Loucy (cell line): Measurements from ENCODE around the gene EXOC2.

ENCODE experiments used
- H2AFZ ChIP-seq: fragments of 200-600 bp; sonication (generic); 2 replicates; pipeline ENCODE4 v1.6.0; 2016; ENCODE audit warnings: antibody characterized with exemption, mild to moderate bottlenecking, low read length, moderate library complexity
- H3F3A ChIP-seq: fragments of 200-600 bp; 2 replicates; pipeline ENCODE4 v1.6.0; 2016; ENCODE audit warnings: antibody characterized with exemption, low read depth, mild to moderate bottlenecking
- H3K27me3 ChIP-seq: fragments of 200-600 bp; sonication (generic); 2 replicates; pipeline ENCODE4 v1.6.1; 2014; ENCODE audit warnings: low read length, mild to moderate bottlenecking; ENCODE audit not compliant: insufficient read depth, poor library complexity, severe bottlenecking
- H3K36me3 ChIP-seq: fragments of 200-600 bp; sonication (generic); 2 replicates; pipeline ENCODE4 v1.6.1; 2016; ENCODE audit warnings: low read length; ENCODE audit not compliant: insufficient read depth
- H3K4me1 ChIP-seq: fragments of 200-600 bp; sonication (generic); 2 replicates; pipeline ENCODE4 v1.5.1; 2014; ENCODE audit warnings: low read length, mild to moderate bottlenecking; ENCODE audit not compliant: insufficient read depth, poor library complexity, severe bottlenecking
- H3K4me2 ChIP-seq: fragments of 200-600 bp; sonication (generic); 2 replicates; pipeline ENCODE4 v1.6.0; 2014; ENCODE audit warnings: antibody characterized with exemption, low read length, low read depth, mild to moderate bottlenecking; ENCODE audit not compliant: poor library complexity, severe bottlenecking
- H3K4me3 ChIP-seq: fragments of 200-600 bp; sonication (generic); 2 replicates; pipeline ENCODE4 v1.5.1; 2014; ENCODE audit warnings: low read length, mild to moderate bottlenecking, mixed read lengths; ENCODE audit not compliant: poor library complexity, severe bottlenecking
- H3K79me2 ChIP-seq: fragments of 200-600 bp; sonication (generic); 2 replicates; pipeline ENCODE4 v1.6.1; 2014; ENCODE audit warnings: low read length; ENCODE audit not compliant: insufficient read depth
- H3K9ac ChIP-seq: fragments of 200-600 bp; sonication (generic); 2 replicates; pipeline ENCODE4 v1.6.0; 2014; ENCODE audit warnings: mild to moderate bottlenecking, low read depth, low read length, moderate library complexity; ENCODE audit not compliant: poor library complexity, severe bottlenecking
- H3K9me2 ChIP-seq: fragments of 200-600 bp; sonication (generic); replicated peaks from 2 replicates; pipeline ENCODE4 v1.6.1; 2016; ENCODE audit warnings: low read depth, low read length, mixed read lengths
- H3K9me3 ChIP-seq: fragments of 200-600 bp; sonication (generic); 2 replicates; pipeline ENCODE4 v1.6.1; 2014; ENCODE audit warnings: mild to moderate bottlenecking, antibody characterized with exemption, low read length, low read depth; ENCODE audit not compliant: insufficient read depth
- H4K20me1 ChIP-seq: fragments of 200-600 bp; sonication (generic); 2 replicates; pipeline ENCODE4 v1.6.0; 2014; ENCODE audit warnings: antibody characterized with exemption, low read length, mild to moderate bottlenecking; ENCODE audit not compliant: insufficient read depth, poor library complexity, severe bottlenecking
- EZH2phosphoT487 ChIP-seq: fragments of 200-600 bp; IDR thresholded peaks from 2 replicates; pipeline ENCODE4 v1.6.1; 2018; ENCODE audit warnings: antibody characterized with exemption, mild to moderate bottlenecking, moderate library complexity, borderline replicate concordance
- TF ChIP-seq, protein P1 (sequence below): fragments of 200-600 bp; sonication (generic); conservative IDR thresholded peaks from 2 replicates; pipeline ENCODE4 v1.5.1; 2014; ENCODE audit warnings: mild to moderate bottlenecking, antibody characterized with exemption, low read length

EXOC2 gene

DNA sequence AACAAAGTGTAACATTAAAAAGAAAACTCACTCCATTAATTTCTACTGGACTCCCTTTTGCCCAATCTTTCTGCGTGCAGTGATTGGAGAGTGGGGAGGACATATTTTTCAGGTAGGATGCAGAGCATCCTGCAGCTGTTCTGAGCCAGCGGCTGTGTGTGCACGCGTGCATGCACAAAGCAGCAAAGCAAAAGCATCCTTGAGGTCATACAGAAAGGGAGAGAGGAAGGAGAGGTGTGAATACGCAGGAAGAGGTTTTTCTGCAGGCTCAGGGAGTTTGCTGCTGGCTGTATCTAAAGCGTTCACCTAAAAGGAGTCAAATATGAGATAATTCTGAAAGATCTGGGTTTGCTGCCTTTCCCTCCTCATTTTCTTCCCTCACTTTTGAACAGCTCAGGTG, 144.4 kb downstream of the EXOC2 start:
- Histone ChIP-seq H3F3A (no peaks in the 10 kb centered on the region), H3K27me3 (no peaks in the 10 kb centered on the region), H3K36me3 (peaks cover 8% of the 10 kb centered on the region; the same call in 1 of the 2 replicates), H3K4me3 (no peak overlapping the region), H3K9me3 (no peaks in the 10 kb centered on the region), H3K9ac (no peak overlapping the region), H3K4me2 (no peak overlapping the region), H3K4me1 (peaks cover 6% of the 10 kb centered on the region), H2AFZ (no peak overlapping the region), H4K20me1 (no peaks in the 10 kb centered on the region), H3K79me2 (no peaks in the 10 kb centered on the region), H3K9me2 (no peaks in the 10 kb centered on the region)
- no peak for TF ChIP-seq EZH2phosphoT487
- TF ChIP-seq, protein P1, sequence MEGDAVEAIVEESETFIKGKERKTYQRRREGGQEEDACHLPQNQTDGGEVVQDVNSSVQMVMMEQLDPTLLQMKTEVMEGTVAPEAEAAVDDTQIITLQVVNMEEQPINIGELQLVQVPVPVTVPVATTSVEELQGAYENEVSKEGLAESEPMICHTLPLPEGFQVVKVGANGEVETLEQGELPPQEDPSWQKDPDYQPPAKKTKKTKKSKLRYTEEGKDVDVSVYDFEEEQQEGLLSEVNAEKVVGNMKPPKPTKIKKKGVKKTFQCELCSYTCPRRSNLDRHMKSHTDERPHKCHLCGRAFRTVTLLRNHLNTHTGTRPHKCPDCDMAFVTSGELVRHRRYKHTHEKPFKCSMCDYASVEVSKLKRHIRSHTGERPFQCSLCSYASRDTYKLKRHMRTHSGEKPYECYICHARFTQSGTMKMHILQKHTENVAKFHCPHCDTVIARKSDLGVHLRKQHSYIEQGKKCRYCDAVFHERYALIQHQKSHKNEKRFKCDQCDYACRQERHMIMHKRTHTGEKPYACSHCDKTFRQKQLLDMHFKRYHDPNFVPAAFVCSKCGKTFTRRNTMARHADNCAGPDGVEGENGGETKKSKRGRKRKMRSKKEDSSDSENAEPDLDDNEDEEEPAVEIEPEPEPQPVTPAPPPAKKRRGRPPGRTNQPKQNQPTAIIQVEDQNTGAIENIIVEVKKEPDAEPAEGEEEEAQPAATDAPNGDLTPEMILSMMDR = no peak

GRCh38 chr6:548091-548490, 144.8 kb downstream of the EXOC2 start:
- Histone ChIP-seq H3K4me3 (no peak overlapping the region), H3K9me3 (no peaks in the 10 kb centered on the region), H3F3A (no peaks in the 10 kb centered on the region), H3K27me3 (no peaks in the 10 kb centered on the region), H3K79me2 (no peaks in the 10 kb centered on the region), H3K9me2 (no peaks in the 10 kb centered on the region), H3K4me1 (peaks cover 6% of the 10 kb centered on the region), H3K9ac (no peak overlapping the region), H4K20me1 (no peaks in the 10 kb centered on the region), H3K36me3 (peaks cover 9% of the 10 kb centered on the region; the same call in 1 of the 2 replicates), H3K4me2 (no peak overlapping the region), H2AFZ (no peak overlapping the region)
- no peak for TF ChIP-seq EZH2phosphoT487
- TF ChIP-seq, protein P1 = no peak

DNA sequence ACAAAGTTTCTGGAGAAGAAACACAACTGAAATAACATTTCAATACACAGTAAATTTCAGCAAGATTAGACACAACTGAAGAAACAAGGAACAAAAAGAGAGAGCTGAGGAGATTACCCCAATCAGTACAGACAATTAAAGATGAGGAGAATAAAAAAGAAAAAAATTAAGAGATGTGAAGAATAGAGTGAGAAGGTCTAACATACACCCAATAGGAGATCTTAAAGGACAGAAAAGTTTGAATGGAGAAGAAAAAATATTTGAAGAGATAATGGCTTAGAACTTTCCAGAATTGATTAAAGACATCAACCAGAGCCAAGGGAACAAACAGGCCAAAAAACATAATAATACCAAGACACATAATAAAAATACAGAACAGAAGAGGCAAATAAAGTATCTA, 152.4 kb downstream of the EXOC2 start:
- Histone ChIP-seq H3K4me1 (no peaks in the 10 kb centered on the region), H2AFZ (no peak overlapping the region), H4K20me1 (no peaks in the 10 kb centered on the region), H3K79me2 (no peaks in the 10 kb centered on the region), H3K27me3 (no peaks in the 10 kb centered on the region), H3K9me3 (no peaks in the 10 kb centered on the region), H3K4me2 (no peak overlapping the region), H3K9me2 (no peaks in the 10 kb centered on the region), H3F3A (no peaks in the 10 kb centered on the region), H3K36me3 (peaks cover 10% of the 10 kb centered on the region; the same call in 1 of the 2 replicates), H3K4me3 (no peak overlapping the region), H3K9ac (no peak overlapping the region)
- TF ChIP-seq EZH2phosphoT487 = no peak
- TF ChIP-seq, protein P1 = no peak
